Activated T-cell treated with anti-CD3 and anti-CD28 coated beads for 48 hours (primary cell): ENCODE results near the gene HNRNPDL.
"Not testable (repeated sequence)": the region's sequence is repeated elsewhere in the genome, so short reads cannot be mapped to it uniquely, and the experiment has no call there.

Experiments
- DNase-seq: peaks from one replicate; pipeline ENCODE4 v3.0.0-alpha.2; 2020; ENCODE audit warnings: low read depth

Gene HNRNPDL

GRCh38 chr4:82432596-82432995 is 2.3 kb upstream of the HNRNPDL start:
- DNase-seq, result no peak

- DNase-seq, result no peak
Observed at GRCh38 chr4:82431831-82432230, 1.6 kb upstream of the HNRNPDL start.

- DNase-seq, result no peak
Observed at GRCh38 chr4:82430964-82431745, 893 bp upstream of the HNRNPDL start.

GRCh38 chr4:82429728-82430192 is 502 bp downstream of the HNRNPDL start:
- no peak for DNase-seq

DNA sequence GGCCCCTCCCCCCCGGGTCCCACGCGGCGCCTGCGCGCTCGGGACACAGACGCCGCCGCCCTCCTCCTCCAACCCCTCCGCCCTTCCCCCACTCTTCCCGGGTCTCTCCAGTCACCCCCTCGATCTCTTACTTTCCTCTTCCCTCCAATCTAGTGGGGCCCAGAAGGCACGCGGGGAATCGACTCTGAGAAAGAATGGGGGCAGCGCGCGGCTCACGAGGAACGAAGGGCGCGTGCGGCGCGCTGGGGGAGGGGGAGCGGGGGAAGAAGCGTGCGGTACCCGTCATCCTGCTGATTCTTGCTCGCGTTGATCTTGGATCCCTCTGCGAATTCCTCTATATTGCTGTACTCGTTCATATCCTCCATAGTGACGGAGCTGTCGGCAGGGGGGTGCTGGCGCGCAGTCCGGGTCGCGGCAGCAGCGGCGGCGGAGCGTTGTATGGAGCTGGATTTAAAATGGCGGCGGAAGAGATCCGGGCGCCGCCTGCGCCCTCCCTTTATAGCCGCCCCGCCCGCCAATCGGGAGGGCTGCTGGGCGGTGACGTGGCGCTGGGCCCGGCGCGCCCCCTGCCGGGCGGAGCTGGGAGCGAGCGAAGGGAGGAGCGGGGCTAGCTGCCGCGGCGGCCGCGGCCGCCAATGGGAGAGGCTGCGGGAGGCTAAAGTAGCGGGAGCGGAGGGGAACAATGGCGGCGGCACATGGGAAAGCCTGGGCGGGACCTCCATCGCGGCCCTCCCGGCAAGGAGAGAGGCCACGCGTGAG is 1.1 kb downstream of the HNRNPDL start:
- DNase-seq, result peak; percentile 96

- no peak for DNase-seq
Observed at GRCh38 chr4:82428526-82428968, 1.7 kb downstream of the HNRNPDL start.

DNA sequence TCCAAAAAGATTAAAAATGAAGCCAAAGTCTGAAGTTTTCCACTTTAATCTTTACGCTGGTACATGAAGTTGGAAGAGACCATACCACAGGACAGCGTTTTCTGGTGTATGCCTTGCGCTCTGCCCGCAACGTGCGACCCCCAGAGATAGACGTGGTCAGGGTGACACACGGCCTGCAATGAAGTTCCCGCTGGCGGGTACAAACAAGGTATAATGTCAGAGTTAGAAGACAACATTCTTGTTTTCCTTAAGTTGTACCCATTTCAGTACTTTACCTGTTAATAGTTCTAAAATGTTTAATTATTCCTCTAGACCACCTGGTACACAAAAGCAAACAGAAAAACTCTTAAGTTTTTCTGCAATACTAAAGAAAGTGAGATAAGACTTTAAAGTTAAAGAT is 4.8 kb downstream of the HNRNPDL start:
- no peak for DNase-seq

- no peak for DNase-seq
Observed at GRCh38 chr4:82423245-82424054, 6.8 kb downstream of the HNRNPDL start.

DNA sequence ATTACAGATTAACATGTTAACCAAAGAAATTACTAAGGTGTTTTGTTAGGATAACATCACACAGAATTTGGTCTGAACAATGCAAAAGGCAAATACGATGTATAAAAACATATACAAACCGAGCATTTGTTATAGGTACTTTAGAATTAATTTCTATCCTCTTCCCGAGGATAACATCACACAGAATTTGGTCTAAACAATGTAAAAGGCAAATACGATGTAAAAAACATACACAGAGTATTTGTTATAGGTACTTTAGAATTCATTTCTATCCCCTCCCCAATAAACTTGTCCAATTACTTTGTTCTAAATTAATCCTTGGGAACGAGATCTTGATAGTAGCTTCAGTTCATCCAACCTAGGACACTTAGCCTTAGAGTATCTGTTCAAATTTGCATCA is 7.6 kb downstream of the HNRNPDL start:
- DNase-seq, result no peak

DNA sequence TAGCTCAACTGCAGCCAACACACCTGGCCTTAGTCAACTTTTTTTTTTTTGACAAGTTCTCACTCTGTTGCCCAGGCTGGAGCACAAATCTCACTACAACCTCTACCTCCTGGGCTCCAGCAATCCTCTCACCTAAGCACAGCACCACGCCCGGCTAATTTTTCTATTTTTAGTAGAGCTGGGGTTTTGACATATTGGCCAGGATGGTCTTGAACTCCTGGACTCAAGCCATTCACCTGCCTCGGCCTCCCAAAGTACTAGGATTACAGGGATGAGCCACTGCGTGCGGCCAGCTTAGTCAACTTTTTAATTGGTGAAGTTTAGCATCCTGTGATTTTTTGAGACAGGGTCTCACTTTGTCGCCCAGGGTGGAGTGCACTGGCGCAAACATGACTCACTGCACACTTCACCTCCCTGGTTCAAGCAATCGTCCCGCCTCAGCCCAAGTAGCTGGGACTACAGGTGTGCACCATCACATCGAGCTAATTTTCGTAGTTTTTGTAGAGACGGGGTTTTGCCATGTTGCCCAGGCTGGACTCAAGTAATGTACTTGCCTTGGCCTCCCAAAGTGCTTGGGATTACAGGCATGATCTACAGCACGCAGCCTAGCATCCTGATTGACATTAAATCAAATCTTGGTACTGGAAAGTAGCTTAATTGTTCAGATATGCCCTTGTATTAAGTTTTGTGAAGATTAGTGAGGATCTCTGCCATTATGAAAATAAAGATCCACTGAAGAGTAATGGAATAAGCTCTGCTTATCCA is 8.3 kb downstream of the HNRNPDL start:
- DNase-seq, result no peak

GRCh38 chr4:82419451-82419850 is 10.8 kb downstream of the HNRNPDL start:
- no peak for DNase-seq

DNA sequence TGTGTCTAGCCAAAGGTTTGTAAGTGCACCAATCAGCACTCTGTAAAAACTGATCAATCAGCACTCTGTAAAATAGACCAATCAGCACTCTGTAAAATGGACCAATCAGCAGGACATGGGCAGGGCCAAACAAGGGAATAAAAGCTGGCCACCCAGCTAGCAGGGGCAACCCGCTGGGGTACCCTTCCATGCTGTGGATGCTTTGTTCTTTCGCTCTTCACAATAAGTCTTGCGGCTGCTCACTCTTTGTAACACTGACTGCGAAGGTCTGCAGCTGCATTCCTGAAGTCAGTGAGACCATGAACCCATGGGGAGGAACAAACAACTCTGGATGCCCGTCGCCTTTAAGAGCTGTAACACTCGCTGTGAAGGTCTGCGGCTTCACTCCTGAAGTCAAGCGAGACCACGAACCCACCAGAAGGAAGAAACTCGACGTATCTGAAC is 14.3 kb downstream of the HNRNPDL start:
- no peak for DNase-seq

- not testable (repeated sequence) for DNase-seq
Observed at GRCh38 chr4:82415061-82415460, 15.2 kb downstream of the HNRNPDL start.

GRCh38 chr4:82403725-82404124 is 26.5 kb downstream of the HNRNPDL start:
- DNase-seq, result no peak

DNA sequence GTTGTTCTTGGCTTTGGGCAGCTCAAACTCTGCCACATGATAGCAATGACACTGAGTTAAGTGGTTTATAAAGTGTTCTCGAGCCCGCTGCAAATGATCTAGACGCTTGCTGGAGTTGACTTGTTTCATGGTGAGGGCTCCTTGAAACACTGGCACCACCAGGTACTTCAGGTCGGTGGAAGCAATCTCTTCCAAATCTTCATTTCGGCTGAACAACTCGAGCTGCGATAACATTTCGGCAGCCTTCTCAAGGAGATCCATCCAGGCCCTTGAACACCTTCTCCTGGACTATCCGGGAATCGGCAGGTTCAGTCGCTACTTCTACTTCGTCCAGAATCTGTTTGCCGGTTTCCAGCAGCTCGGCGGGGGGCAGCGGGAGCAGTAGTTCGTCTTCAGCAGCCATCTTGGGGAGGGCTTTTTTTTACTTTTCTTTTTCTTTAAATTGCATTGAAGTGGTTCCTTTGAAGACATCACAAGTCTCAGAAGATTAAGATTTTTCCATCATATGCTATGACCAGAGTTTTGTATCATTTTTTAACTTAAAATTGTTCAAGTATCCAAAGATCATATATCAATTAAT is 28.0 kb downstream of the HNRNPDL start:
- DNase-seq, result no peak

DNA sequence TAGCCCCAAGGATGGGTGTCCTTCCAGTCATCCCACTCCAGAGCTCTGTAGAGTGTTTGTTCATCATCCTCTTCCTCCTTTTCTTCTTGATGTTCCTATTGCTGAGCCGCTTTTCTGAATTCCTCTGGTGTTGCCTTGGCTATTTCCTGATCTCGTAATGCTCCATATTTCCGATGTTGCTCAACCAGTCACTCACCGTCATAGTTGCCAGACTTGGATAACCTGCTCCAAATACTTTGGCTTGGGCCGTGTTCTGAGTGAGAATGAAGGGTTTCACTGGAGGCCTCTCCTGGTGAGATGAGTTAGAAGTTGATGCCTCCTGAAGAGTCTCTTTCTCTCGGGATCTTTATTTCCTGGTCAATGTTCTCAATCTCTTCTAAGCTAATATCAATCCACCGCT is 28.7 kb downstream of the HNRNPDL start:
- no peak for DNase-seq

DNA sequence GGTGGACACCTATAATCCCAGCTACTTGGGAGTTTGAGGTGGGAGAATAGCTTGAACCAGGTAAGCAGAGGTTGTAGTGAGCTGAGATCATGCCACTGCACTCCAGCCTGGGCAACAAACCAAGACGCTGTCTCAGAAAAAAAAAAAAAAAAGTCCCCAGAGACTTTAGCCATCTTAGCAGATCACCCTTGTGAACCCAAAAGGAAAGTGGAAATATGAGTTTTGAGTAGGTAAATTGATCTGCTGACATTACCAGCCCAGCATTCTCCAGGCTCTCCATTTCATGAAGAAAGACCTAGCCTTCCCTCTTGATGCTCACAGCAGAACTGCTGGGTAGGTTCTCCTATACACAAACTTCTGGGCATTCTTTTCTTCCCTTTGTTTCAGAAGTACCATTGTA is 32.0 kb downstream of the HNRNPDL start:
- no peak for DNase-seq

DNA sequence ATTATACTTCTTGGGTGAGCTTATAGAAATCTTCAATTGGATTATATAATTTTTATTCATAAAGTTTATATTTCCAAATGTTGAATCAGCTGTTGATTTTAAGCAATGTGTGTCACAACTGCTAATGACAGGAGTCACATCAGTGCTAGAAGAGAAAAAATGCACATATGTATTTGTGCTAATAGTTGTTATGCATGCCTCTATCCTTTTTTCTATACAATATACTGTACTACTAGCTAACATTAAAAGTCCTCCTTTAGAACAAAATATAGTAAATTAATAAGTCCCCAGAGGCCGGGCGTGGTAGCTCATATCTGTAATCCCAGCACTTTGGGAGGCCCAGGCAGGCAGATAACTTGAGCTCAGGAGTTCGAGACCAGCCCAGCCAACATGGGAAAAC is 32.7 kb downstream of the HNRNPDL start:
- DNase-seq, result no peak

DNA sequence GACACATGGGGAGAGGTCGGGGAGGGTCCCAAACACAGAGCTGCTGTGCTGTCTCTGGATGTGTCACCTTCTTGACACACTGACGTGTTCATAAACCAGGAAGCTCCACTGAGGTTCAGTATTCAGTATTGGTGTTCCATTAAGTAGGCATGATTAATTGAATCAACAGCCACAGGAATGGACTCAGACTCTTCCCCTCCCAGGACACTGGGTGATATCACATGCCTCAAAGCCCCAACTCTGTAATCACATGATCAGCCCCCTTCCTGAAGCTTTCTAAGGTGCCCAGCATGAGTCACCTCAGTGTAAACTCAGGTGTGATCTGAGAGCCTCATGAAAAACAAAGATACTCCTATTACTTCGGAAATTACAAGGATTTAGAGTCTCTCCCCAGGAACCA is 35.4 kb downstream of the HNRNPDL start:
- DNase-seq, result no peak

DNA sequence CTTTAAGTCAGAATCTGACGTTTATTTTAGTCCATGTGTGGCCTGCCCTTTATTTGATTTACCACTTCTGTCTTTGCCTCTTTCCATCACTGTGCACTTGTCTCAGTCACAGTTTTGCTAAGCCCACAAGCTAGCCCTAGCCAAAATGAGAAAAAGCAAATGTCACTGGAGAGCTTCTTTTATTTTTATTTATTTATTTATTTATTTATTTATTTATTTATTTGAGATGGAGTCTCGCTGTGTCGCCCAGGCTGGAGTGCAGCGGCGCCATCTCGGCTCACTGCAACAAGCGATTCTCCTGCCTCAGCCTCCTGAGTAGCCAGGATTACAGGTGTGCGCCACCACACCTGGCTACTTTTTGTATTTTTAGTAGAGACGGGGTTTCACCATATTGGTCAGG is 40.2 kb downstream of the HNRNPDL start:
- DNase-seq, result not testable (repeated sequence)

DNA sequence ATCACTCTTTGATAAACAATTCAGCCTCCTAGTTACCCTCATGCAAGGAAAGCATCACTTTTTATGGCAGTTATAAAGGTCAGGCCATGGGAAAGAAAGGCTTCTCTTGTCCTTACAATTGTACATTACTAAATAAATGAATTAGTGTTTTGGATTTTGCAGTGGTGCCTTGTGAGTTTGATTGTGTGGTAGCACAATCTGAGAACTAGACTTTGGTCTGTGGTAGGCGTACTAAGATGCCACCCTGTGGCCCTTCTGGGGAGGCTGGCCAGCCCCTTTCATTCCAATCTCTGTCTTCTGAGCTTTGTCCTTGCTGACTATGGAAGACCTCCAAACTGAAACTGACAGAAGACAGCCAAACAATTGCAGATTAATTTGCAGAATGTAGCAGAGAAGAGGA is 41.9 kb downstream of the HNRNPDL start:
- DNase-seq, result no peak
